ENCODE measurements around the gene TRIM37. TPM values are rescaled to one million over a fixed set of nuclear protein-coding genes. Genes with fewer than 3 reads are reported as not detected.
A peak's percentile ranks its signal among the peaks of the same experiment; 100 is the strongest.

The TRIM37 gene
- 10 to 100 TPM; 12.9 to 20.5 TPM for total RNA-seq

- peak in 1 of 2 donors; percentile 37 for TF ChIP-seq CTCF (IDR thresholded peaks at IDR 0.05)
These were observed at the start of gene TRIM37 for GRCh38 chr17:59106463-59107305. TSS of gene TRIM37 (minus strand) at chr17:59106880. CDS start at chr17:59106461, 419 bp downstream.

GRCh38 chr17:59155439-59156177 lies 48.9 kb upstream of the TRIM37 start, which contains the start of gene PRR11:
TSS of gene PRR11 (plus strand) at chr17:59155746. CDS start at chr17:59169753, 14,007 bp downstream.
- Histone ChIP-seq H3K4me3 (peak within 1 kb of the TSS; percentile 70 to 72), H3K4me1 (peaks cover 0 to 18% of the 10 kb centered on the region in 2 donors), H3K36me3 (no peaks in the 10 kb centered on the region), H3K9me3 (no peaks in the 10 kb centered on the region), H3K27me3 (no peaks in the 10 kb centered on the region), H3K27ac (peak within 1 kb of the TSS; percentile 75 to 79)
- no peak for TF ChIP-seq CTCF (IDR thresholded peaks at IDR 0.05)
- DNase-seq (ENCODE audit: low spot score), result peak; percentile 98

More at GRCh38 chr17:59106463-59107305, at the start of gene TRIM37:
- Histone ChIP-seq H3K27ac (peak within 1 kb of the TSS; percentile 95), H3K4me3 (peak within 1 kb of the TSS; percentile 91 to 96), H3K4me1 (peaks cover 0 to 24% of the 10 kb centered on the region in 2 donors), H3K9me3 (no peaks in the 10 kb centered on the region), H3K27me3 (no peaks in the 10 kb centered on the region), H3K36me3 (no peaks in the 10 kb centered on the region)
- peak; percentile 97 for DNase-seq (ENCODE audit: low spot score)

- H3K36me3 ChIP-seq, result no peaks in the 10 kb centered on the region
- H3K27me3 ChIP-seq, result no peaks in the 10 kb centered on the region
- TF ChIP-seq CTCF (IDR thresholded peaks at IDR 0.05), result no peak
- no peaks in the 10 kb centered on the region for H3K9me3 ChIP-seq
- H3K4me1 ChIP-seq, result peaks cover 0 to 18% of the 10 kb centered on the region in 2 donors
- H3K27ac ChIP-seq, result peak within 1 kb of the TSS; percentile 75 to 79
- peak within 1 kb of the TSS; percentile 70 to 72 for H3K4me3 ChIP-seq
- peak; percentile 98 for DNase-seq (ENCODE audit: low spot score)
These were observed 48.2 kb upstream of the TRIM37 start, which contains the start of gene SKA2 for GRCh38 chr17:59154721-59155438. TSS of gene SKA2 (minus strand) at chr17:59155186. CDS start at chr17:59155163, 23 bp downstream.

GRCh38 chr17:59154292-59154720 lies 47.6 kb upstream of the TRIM37 start:
- peak; percentile 62 for DNase-seq (ENCODE audit: low spot score)

More at GRCh38 chr17:59154292-59154720, 47.6 kb upstream of the TRIM37 start:
- peaks cover 0 to 18% of the 10 kb centered on the region in 2 donors for H3K4me1 ChIP-seq
- no peaks in the 10 kb centered on the region for H3K36me3 ChIP-seq
- no peaks in the 10 kb centered on the region for H3K9me3 ChIP-seq
- TF ChIP-seq CTCF (IDR thresholded peaks at IDR 0.05), result no peak
- peak overlapping the region; percentile 75 to 79 for H3K27ac ChIP-seq
- H3K4me3 ChIP-seq, result peak overlapping the region; percentile 70 to 72
- H3K27me3 ChIP-seq, result no peaks in the 10 kb centered on the region
